ENCODE data around the gene NRXN3. TPM values are rescaled to one million over a fixed set of nuclear protein-coding genes. Genes with fewer than 3 reads are reported as not detected.

The NRXN3 gene
- total and polyA plus RNA-seq, 8 donors = 0.29 to 41.1 (median 9.1) TPM

GRCh38 chr14:78450669-78451318 is 280.6 kb downstream of the NRXN3 start:
- Histone ChIP-seq H3K4me1 (no peaks in the 10 kb centered on the region), H3K4me3 (no peak overlapping the region), H3K27ac (no peak overlapping the region), H3K27me3 (no peaks in the 10 kb centered on the region), H3K9me3 (no peaks in the 10 kb centered on the region), H3K36me3 (no peaks in the 10 kb centered on the region)
- WGBS, 5 donors = 61 to 80% (median 77%) methylated on average over 6 of the region's 6 CpGs
- TF ChIP-seq POLR2AphosphoS5 (IDR thresholded peaks at IDR 0.05) = no peak
- TF ChIP-seq EP300 (IDR thresholded peaks at IDR 0.05) = no peak
- TF ChIP-seq POLR2A (IDR thresholded peaks at IDR 0.05) = no peak
- TF ChIP-seq CTCF (IDR thresholded peaks at IDR 0.05) = no peak
- intact Hi-C loops (cut with DNase I; ENCODE audit: low total_unique reads) = no loop called here
- DNase-seq = no peak

DNA sequence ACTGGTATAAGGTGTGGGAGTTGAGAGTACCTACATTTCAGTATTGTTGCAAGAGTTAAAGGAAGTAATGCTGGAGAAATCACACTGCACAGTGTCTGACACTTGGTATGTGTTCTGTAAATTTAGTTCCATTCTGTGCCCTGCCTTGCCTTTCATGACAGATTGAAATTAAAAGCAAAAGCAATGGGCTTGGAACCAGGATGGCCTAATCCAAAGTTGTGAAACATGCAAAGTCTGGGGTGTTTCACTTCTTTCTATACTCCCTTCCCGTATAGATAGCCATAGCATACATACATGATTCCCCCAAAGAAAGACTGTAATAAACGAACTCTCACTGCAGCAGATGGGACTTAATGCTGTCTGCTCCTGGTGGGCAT is 281.1 kb downstream of the NRXN3 start:
- H3K9me3 ChIP-seq = no peaks in the 10 kb centered on the region
- no peaks in the 10 kb centered on the region for H3K36me3 ChIP-seq
- DNase-seq = no peak
- 40 to 68% (median 62%) methylated on average over 2 of the region's 2 CpGs for WGBS, 5 donors
- no peak overlapping the region for H3K27ac ChIP-seq
- intact Hi-C loops (cut with DNase I; ENCODE audit: low total_unique reads) = no loop called here
- H3K4me3 ChIP-seq = no peak overlapping the region
- no peaks in the 10 kb centered on the region for H3K4me1 ChIP-seq
- H3K27me3 ChIP-seq = no peaks in the 10 kb centered on the region
- TF ChIP-seq EP300 (IDR thresholded peaks at IDR 0.05) = no peak
- TF ChIP-seq POLR2A (IDR thresholded peaks at IDR 0.05) = no peak
- TF ChIP-seq POLR2AphosphoS5 (IDR thresholded peaks at IDR 0.05) = no peak
- TF ChIP-seq CTCF (IDR thresholded peaks at IDR 0.05) = no peak

DNA sequence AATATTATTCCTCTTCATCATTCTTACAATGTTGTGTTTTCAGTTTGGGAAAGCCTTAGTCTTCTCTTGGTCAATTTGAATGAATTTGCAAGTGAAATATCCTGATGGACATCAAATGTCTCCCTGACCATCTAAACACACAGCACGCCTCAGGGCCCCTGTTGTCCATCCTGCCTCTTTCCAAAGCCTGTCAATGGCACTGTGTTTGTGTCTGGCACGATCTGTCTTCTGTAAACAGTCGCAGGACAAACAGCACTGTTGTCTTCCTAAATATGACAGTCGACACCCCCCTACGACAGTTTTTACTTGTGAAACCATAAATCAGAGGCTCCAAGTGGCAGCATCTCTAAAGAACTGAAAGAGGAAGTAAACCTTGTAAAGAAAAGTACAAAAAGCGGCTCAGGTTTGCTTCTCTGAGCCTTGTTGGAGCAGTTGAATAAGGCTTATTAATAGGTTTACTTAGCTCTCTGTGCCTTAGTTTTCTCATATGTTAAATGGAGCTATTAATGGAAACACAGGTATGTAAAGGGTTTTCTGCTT is 285.8 kb downstream of the NRXN3 start:
- Histone ChIP-seq H3K4me1 (no peaks in the 10 kb centered on the region), H3K9me3 (no peaks in the 10 kb centered on the region), H3K36me3 (no peaks in the 10 kb centered on the region), H3K4me3 (no peak overlapping the region), H3K27me3 (no peaks in the 10 kb centered on the region), H3K27ac (no peak overlapping the region)
- DNase-seq = no peak
- TF ChIP-seq CTCF (IDR thresholded peaks at IDR 0.05) = no peak
- TF ChIP-seq POLR2AphosphoS5 (IDR thresholded peaks at IDR 0.05) = no peak
- TF ChIP-seq POLR2A (IDR thresholded peaks at IDR 0.05) = no peak
- no peak for TF ChIP-seq EP300 (IDR thresholded peaks at IDR 0.05)
- WGBS, 5 donors = 55 to 66% (median 57%) methylated on average over 6 of the region's 6 CpGs
- intact Hi-C loops (cut with DNase I; ENCODE audit: low total_unique reads) = no loop called here

GRCh38 chr14:78469947-78470346 is 299.8 kb downstream of the NRXN3 start:
- no peak for DNase-seq

More at GRCh38 chr14:78469947-78470346, 299.8 kb downstream of the NRXN3 start:
- H3K27ac ChIP-seq = no peak overlapping the region
- H3K36me3 ChIP-seq = no peaks in the 10 kb centered on the region
- H3K4me1 ChIP-seq = no peaks in the 10 kb centered on the region
- no peak overlapping the region for H3K4me3 ChIP-seq
- intact Hi-C loops (cut with DNase I; ENCODE audit: low total_unique reads) = no loop called here
- H3K27me3 ChIP-seq = no peaks in the 10 kb centered on the region
- no peak for TF ChIP-seq POLR2A (IDR thresholded peaks at IDR 0.05)
- TF ChIP-seq EP300 (IDR thresholded peaks at IDR 0.05) = no peak
- TF ChIP-seq CTCF (IDR thresholded peaks at IDR 0.05) = no peak
- no peak for TF ChIP-seq POLR2AphosphoS5 (IDR thresholded peaks at IDR 0.05)
- peaks cover 0 to 10% (median 3%) of the 10 kb centered on the region in 4 donors for H3K9me3 ChIP-seq

Data from stomach (tissue), 9 donors.